ENCODE results near the gene ACAP3. TPM values are rescaled to one million over a fixed set of nuclear protein-coding genes. Genes with fewer than 3 reads are reported as not detected.
"Not testable (repeated sequence)": the region's sequence is repeated elsewhere in the genome, so short reads cannot be mapped to it uniquely, and the experiment has no call there.

Gene ACAP3
- total RNA-seq, 1 donor from 2014 or later, result 30.6 TPM

DNA sequence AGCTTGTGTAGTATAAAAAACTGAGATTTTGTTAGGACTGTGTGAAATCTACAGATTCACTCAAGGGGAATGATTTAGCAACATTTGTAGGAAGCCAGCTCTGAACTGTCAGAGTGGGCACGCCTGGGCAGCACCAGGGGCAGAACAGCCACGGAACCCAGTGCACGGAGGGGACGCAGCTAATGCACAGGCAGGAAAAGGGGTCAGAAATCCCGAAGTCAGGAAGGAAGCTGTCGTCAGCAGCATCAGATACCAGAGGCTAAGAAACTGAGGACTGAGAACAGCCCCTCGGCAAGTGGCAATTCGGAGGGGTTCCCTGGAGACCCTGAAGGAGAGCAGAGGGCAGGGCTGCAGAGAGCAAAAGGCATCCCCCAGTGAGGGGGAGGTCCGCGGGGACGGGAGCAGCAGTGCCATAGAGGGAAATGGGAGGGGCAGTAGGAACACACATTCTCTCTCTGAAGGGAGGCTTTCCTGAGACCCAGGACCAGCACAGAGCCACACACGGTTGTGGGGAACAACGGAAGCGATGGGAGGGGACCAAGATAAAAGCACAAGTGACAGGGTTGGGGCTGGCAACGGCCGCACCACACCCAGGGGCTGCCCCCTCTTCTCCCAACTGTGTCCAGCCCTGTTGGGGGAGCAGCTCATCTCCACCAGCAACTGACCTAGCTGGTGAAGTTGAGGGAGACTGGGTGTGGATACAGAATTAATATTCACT is 46.7 kb downstream of the ACAP3 start:
- DNase-seq, result peak; percentile 58

DNA sequence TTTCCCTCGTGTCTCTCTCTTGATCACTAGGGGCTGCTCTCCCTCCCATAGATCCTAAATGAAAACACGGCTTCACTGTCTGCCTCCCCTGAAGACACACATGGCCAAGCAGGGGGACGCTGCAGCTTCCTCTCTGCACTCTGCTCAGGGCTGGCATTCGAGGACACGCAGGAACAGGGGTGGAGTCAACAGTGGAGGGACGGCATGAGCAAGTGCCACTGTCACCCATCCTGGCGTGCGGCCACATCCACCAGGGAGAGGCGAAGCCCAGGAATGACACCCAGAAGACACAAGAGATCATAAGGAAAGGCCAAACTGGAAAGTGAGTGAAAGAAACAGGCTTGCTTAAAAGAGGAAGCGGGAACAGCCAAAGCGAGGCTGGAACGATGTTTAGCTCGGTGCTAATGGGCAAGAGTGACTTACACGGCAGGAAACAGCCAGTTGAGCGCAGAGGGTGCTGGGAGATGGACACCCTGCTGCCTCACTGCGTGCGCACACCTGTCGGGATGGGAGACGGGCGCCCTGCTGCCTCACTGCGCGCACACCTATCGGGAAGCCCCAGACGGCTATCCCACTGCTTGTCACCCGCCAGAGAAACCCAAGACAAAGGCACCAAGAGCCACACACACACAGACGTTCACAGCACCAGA is 47.7 kb downstream of the ACAP3 start:
- DNase-seq, result no peak

DNA sequence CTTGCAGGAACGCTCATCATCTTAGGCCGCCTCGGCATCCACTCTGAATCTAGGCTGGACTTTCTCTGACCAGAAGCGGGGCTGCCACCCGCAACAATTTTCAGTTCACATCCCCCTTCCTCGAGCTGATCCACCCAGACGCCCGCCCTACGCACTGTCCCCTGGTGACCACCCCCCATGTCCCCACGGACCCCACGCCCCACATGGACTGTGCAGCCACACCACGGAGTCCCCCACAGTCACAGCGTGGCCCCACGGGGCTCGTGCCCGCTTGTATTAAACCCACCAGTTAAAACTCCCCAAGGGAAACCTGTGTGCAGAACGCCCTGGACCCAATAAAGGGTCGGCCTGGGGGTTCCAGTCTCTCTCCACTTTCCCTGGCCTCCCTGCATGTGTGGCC is 48.2 kb downstream of the ACAP3 start:
- no peak for DNase-seq

DNA sequence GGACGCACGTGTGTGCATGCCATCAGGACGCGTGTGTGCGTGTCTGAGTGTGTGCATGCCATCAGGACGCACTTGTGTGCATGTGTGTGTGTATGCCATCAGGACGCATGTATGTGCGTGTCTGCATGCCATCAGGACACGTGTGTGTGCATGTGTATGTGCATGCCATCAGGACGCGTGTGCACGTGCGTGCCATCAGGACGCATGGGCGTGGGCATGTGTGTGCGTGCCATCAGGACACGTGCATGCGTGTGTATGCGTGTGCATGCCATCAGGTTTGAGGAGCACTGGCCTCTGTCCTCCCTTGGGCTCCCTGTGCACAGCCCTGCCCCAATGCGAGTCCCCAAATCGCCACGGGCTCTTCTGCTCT is 48.6 kb downstream of the ACAP3 start:
- no peak for DNase-seq

DNA sequence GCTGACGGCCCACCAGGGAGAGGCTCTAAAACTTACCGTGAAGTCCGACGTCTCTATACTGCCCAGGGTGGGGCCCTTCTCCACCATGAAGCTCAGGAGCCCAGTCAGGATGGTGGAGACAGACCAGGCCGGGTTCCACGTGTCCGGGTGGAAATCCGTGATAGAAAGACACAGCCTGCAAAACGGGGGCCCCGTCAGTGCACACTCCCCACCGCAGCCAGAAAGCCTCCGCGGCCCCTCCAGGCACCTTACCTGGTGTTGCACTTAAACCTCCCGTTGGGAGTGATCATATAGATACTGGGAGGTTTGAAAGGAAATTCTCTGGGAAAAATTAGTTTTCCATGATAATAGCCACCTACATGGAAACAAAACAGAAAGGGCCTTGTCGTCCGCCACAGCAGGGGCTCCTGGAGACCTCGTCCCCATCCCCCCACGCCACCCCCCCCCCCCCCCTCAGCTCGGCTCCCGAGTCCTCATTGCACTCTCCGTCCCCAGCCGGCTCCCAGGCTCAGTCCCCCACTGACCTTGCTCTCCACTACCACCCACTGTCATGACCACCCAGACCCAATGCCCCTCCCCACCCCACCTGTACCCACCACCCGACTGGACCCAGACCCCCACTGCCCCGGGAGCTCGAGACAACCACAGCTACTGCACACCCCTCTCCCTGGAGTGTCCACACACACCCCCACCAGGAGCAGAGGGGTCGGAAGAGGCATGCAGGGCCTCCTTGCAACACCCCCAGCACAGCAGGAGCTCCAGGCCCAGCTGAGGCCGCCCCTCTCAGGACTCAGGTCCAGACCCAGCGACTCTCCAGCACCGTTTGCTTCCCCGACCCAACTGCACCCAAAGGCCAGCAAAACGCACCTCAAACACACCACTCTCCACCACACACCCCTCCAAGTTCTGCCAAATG is 50.5 kb downstream of the ACAP3 start:
- no peak for DNase-seq

DNA sequence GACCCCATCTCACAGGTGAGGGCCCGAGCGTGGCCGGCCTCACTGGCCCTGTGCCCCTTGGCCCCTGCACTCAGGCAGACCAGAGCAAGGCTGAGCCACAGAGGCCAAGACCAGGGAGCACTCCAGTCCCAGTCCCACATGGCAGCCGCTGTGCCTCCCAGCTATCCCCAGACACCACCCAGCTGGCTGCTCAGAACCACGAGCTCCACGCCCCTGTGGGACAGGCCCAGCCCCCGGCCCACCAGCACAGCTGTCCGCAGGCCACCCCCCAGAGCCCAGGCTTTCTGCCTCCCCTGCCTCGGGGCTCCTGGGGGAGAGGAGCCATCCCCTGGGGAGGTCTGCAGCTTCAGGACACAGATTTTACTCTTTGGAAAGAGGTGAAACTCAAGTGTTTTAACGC is 52.1 kb downstream of the ACAP3 start:
- no peak for DNase-seq

DNA sequence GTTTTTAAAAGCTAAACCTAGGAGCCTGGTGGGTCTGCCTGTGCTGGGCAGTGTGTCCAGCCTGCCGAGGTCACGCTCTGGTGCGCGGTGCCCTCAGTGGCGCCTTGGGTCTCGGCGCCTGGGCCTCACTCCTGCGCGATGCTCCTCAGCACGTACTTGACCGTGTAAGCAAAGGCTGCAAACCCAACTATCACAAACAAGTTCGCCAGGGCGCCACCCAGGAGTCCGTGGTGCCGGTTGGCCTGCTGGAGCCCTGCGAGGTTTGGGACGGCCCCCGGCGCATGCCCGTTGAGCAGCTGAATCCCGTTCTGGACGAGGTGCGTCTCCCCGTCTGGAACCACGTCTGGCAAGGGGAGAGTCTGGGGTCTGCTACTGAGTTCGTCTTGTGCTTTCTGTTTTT is 52.7 kb downstream of the ACAP3 start:
- no peak for DNase-seq

DNA sequence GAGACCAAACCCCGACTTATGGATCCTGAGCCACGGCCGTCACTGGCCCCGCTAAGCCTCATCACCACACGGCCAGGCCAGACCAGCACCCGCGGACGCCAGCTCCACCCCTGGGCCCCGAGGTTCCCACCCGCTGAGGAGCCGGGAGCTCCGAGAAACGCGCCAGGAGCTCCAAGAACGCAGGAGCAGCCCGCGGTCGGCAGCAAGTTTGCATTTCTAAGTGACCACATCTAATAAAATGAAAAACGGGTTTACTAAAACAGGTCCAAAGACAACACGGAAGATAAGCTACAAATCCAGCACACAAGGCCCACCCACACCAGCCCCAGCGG is 53.1 kb downstream of the ACAP3 start:
- DNase-seq, result no peak

DNA sequence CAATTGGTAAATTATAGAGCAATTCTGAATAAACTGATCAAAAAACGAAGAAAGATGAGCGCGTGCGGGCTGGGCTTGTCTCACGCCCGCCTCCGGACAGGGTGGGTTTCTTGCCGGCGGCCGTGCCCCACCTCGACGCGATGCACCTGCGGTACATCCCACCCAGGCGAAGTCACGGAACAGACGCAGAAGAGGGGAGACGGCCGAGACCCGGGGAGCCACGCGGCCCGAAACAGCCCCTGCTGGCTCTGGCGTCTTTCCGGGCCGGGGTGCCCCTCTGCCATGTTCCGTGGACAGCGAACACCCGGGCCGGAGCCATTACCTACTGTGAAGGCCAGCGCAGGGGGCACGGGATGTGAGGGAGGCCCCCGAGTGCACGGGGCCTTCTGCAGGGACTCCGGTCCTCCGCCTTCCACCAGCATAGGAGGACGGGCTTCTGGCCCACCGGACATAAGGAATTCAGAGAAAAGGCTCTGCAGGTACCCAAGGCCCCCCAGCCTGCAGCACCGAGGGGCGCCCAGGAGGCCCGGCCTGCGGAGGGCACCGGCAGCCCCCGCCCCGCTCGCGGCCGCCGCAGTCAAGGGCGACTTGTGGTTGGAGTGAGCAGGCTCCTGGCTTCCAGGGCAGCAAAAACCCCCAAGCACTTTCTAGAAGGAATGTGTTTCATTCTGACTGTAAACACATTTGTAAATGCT is 53.6 kb downstream of the ACAP3 start:
- no peak for DNase-seq

DNA sequence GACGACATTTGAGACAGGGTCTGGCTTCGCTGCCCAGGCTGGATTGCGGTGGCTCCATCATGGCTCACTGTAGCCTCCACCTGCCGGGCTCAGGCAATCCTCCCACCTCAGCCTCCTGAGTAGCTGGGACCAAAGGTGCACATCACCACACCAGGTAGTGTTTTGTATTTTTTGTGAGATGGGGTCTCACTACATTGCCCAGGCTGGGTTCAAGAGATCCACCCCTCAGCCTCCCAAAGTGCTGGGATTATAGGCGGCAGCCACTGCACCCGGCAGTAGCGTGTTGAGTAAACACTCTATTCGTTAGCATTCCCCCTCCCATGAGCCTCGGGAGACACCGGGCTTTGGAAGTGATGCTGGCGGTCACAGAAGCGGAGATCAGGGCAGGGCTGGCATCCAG is 54.4 kb downstream of the ACAP3 start:
- DNase-seq, result no peak

DNA sequence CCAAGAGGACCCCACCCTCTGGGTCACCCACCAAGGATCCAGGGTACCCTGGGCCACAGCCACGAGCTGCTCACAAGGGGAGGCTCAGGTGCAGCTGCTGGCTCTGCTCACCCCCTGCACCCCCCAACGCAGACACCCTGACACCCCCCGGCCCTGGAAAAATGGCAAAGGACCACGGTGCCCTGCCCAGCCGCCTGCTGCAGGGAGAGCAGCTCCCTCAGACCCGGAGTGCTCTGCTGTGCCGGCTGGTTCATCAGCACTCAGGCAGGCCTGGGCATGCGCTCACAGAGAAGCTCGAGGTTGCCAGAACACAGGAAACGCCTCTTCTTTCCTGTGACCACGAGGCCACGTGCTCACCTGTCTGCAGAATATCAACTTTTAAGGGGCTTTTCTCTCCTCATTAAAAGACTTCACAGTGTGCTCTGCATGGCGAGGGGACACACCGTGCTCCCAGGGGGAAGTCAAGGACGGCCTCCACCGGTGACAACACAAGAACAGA is 56.9 kb downstream of the ACAP3 start:
- peak; percentile 41 for DNase-seq

DNA sequence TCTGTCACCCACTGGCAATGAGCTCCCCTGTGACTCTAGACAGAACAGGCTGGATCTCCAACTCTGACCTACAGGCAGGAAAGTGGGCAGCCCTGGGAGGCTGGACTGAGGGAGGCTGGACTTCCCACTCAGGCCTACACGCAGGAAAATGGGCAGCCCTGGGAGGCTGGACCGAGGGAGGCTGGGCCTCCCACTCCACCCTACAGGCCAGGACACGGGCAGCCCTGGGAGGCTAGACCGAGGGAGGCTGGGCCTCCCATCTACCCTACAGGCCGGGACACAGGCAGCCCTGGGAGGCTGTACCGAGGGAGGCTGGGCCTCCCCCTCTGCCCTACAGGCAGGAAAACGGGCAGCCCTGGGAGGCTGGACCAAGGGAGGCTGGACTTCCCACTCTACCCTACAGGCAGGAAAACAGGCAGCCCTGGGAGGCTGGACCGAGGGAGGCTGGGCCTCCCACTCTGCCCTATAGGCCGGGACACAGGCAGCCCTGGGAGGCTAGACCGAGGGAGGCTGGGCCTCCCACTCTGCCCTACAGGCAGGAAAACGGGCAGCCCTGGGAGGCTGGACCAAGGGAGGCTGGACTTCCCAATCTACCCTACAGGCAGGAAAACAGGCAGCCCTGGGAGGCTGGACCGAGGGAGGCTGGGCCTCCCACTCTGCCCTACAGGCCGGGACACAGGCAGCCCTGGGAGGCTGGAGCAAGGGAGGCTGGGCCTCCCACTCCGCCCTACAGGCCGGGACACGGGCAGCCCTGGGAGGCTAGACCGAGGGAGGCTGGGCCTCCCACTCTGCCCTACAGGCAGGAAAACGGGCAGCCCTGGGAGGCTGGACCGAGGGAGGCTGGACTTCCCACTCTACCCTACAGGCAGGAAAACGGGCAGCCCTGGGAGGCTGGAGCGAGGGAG is 59.5 kb downstream of the ACAP3 start:
- not testable (repeated sequence) for DNase-seq

DNA sequence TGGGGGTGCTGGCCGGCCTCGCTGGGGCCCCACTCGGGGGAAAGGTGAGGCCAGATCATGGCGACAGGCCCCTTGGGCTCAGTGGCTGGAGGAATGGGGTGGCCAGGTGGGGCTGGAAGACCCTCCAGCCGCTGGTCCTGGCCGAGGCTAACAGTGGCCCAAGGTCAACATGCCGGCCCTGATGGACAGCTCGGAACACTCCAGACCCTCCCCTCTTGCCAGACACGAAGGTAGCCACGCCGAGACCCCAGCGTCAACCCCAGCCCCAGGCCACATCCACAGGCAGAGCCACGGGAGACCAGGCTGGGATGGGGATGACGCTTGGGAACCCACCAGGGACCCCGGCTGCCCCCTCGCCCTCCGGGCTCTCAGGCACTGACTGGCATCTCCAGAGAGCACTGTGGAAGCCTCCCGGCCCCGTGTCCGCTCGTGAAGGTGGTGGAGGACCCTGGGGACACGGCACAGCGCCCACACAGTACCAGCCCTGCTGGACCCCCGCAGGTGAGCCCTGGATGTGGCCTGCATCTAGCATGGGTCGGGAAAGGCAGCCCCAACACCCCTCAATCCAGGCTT is 60.3 kb downstream of the ACAP3 start:
- no peak for DNase-seq

DNA sequence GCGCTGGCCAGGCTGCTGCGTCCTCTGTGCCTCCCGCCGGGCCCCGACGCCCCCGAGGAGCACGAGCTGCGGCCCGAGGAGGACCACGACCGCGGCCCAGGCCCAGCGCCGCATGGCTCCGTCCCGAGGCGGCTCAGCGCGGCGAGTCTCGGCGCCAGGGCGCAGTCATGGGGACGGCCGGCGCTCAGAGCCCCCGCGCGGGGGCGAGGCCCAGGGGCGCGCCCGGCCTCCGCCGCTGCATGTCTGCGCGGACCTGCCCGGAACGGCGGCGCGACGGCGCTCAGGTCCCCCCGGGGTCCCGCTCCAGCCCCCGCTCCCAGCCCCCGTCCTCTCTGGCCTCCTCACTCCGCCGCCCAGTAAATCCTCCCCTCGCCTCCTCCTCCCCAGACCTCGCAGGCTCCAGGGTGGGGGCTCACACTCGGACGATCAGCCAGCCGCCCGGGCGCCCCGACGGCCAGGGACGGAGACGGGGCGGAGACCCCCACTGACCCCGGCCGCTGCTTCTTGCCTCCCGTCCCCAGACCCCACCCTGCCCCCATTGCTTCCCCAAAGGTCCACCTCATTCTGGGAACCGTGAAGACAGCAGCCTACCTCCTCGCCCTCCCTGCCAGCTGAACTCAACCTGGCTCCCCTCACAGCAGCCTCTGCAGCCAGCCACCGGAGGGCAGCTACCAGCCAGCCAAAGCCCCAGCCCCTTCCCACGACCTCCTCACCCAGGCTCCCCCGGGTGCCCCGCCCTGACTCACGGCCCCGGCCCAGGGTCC is 61.0 kb downstream of the ACAP3 start, which contains the start of gene C1QTNF12:
Gene C1QTNF12, minus strand, starts transcription at position 146 of the 764 bp plus-strand sequence. Its CDS starts 32 bp downstream, at position 114.
- DNase-seq, result no peak

DNA sequence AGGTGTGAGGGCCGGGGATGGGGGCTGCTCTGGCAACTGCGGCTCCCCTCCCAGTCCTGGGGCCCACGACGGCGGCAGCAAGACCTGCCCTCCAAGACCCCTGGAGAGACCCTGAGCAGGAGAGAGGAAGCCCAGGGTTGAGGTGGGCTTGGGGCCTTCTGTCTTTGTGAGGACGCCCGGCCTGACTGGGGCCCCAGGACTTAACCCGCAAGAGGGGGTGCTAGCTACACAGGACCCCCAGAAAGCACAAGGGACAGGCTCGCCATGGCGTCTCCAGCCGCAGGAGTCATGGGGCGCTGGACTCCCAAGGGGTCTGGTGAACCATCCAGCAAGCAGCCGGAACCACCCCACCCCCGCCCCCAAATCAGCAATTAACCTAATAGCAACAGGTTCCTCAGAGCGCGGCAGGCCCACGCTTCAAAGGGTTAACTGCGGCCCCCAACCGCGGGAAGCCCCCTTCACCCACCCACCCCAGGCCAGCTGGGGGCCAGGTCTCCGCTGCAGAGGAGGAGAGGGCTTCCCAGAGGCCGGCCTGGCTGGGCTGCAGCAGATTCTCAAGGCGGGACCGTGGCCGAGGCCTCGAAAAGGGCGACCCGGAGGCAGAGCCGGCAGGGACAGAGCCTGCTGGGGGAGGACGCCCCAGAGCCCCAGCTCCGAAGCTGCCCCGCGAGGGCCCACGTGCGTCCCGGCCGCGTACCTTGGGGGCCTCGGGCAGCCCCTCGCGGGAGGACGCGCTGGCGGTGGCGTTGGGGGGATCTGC is 61.7 kb downstream of the ACAP3 start:
- DNase-seq, result no peak

DNA sequence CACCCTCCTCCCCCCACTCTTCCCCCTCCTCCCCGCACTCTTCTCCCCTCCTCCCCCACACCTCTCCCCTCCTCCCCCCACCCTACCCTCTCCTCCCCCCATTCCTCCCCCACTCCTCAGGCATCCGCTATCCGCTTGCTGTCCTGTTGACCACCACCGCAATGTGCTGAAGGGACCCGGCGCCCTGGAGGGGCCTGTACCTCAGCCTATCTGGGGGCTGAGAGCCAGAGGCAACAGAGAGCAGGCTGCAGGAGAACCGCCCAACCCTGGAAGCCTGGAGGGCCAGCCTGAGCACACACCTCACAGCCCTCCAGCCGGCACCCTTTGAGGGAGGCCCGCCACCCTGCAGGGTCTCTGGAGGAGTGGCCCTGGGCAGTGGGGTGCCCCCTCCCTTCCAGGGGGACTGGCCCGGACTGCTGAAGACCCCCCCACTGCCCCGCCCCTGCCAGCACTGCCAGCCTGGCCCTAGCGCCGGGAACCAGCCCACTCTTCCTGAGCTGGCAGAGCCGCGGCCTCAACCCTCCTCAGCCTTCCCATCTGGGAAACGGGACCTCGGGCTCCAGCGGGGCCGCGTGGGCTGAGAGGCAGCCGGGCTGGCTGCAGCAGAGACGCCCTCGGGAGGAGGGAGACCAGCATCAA is 62.4 kb downstream of the ACAP3 start:
- no peak for DNase-seq

DNA sequence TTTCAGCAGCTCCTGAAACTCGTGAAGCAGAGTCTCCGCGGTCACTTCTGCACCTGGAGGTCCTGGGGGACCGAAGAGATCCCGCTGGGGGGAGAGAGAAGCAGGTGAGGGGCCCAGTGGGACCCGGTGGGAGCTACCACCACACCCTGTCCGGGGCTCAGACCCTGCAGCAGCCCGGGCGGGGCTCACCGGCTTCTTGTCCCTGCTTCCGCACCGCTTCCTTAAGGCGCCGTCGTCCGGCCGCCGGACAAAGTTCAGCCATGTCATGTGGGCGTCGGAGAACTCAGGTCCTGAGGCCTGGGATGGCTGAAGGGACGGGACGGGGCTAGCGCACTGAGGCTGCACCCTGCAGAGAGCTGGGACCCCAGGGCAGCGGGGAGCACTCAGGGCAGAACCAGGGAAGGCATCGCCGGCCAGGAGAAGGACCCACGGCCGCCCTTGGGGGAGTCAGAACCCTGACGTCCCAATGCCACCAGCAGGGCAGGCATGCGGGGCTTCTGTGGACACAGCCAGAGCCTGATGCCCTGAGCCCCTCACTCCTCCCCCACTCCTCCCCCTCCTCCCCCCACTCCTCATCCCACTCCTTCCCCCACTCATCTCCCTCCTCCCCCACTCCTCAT is 63.4 kb downstream of the ACAP3 start:
- no peak for DNase-seq

DNA sequence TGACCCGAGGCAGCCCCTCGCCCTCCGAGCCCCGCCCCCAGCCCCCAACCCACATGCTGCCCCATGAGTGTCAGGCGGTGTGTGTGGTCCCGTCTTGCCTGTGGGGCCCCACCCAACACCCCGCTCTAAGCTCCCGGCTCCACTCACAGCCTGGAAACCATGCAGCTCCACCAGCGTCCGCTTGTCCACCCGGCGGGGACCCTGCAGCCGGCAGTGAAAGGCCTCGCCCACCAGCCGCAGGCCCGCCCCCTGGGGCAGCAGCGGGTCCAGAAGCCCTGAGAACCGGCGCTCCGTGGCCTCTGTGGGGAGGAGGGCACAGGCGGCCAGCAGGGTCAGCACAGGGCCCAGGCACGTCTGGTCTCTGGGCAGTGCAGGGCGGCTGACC is 63.9 kb downstream of the ACAP3 start:
- DNase-seq, result no peak

DNA sequence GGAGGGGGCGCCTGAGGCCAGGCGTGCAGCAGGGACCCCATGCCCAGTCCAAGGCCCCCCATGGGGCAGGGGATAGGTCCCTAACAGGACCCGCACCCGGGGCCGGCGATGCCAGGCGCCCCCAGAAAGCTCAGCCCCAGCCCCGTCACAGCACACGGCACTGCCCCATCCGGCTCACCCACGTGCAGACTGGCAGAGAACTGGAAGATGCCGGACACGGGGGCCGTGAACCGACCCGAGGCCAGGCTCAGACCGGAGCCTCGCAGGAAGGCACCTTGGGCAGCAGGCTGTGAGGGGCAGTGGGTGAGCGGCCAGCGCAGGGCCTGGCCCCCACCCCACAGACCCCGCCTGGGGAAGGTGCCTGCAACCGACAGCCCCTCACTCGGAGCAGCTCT is 64.5 kb downstream of the ACAP3 start:
- no peak for DNase-seq
